AG20443 (cell line): ENCODE measurements around the gene ILDR2.

ENCODE experiments used
- DNase-seq: peaks from one replicate; pipeline ENCODE4 v3.0.0; 2012; ENCODE audit warnings: low spot score, mixed read lengths

The ILDR2 gene

GRCh38 chr1:166975361-166976129 is at the start of gene ILDR2:
ILDR2 (minus strand) TSS chr1:166975540; CDS start chr1:166975268, 272 bp downstream.
- DNase-seq = peak; percentile 65

GRCh38 chr1:167022384-167022783 is 47.0 kb upstream of the ILDR2 start:
- DNase-seq = no peak

GRCh38 chr1:167016100-167016750 is 40.9 kb upstream of the ILDR2 start:
- no peak for DNase-seq

- no peak for DNase-seq
Measured at GRCh38 chr1:167013108-167013929, 38.0 kb upstream of the ILDR2 start.

- DNase-seq = no peak
Measured at GRCh38 chr1:167012570-167012969, 37.2 kb upstream of the ILDR2 start.

- no peak for DNase-seq
Measured at GRCh38 chr1:167011560-167012191, 36.3 kb upstream of the ILDR2 start.

GRCh38 chr1:167003711-167004110 is 28.4 kb upstream of the ILDR2 start:
- DNase-seq = no peak

GRCh38 chr1:167002354-167002753 is 27.0 kb upstream of the ILDR2 start:
- no peak for DNase-seq

GRCh38 chr1:167000546-167000945 is 25.2 kb upstream of the ILDR2 start:
- no peak for DNase-seq

- no peak for DNase-seq
Measured at GRCh38 chr1:166999500-167000055, 24.2 kb upstream of the ILDR2 start.

GRCh38 chr1:166999075-166999474 is 23.7 kb upstream of the ILDR2 start:
- no peak for DNase-seq

- DNase-seq = no peak
Measured at GRCh38 chr1:166988974-166989515, 13.7 kb upstream of the ILDR2 start, which contains the start of gene MAEL. MAEL (plus strand) TSS chr1:166989280; CDS start chr1:166989353, 73 bp downstream.

GRCh38 chr1:166981589-166981988 is 6.2 kb upstream of the ILDR2 start:
- no peak for DNase-seq

GRCh38 chr1:166980818-166981217 is 5.5 kb upstream of the ILDR2 start:
- DNase-seq = no peak

- no peak for DNase-seq
Measured at GRCh38 chr1:166980383-166980782, 5.0 kb upstream of the ILDR2 start.

GRCh38 chr1:166978821-166979220 is 3.5 kb upstream of the ILDR2 start:
- no peak for DNase-seq

GRCh38 chr1:166977951-166978350 is 2.6 kb upstream of the ILDR2 start:
- no peak for DNase-seq

GRCh38 chr1:166974647-166975345 is 544 bp downstream of the ILDR2 start:
- no peak for DNase-seq

- DNase-seq = no peak
Measured at GRCh38 chr1:166972826-166973225, 2.5 kb downstream of the ILDR2 start.

- no peak for DNase-seq
Measured at GRCh38 chr1:166972193-166972592, 3.1 kb downstream of the ILDR2 start.

GRCh38 chr1:166971252-166971651 is 4.1 kb downstream of the ILDR2 start:
- no peak for DNase-seq
